ENCODE results near the gene XCL2.

XCL2 gene

GRCh38 chr1:168513656-168514404 is 30.0 kb downstream of the XCL2 start:
- no peak for DNase-seq (ENCODE audit: low read depth in 2 of 2)

GRCh38 chr1:168512864-168513595 is 30.8 kb downstream of the XCL2 start:
- no peak for DNase-seq (ENCODE audit: low read depth in 2 of 2)

- DNase-seq (ENCODE audit: low read depth in 2 of 2), result no peak
Observed at GRCh38 chr1:168509875-168510791, 33.7 kb downstream of the XCL2 start.

- DNase-seq (ENCODE audit: low read depth in 2 of 2), result no peak
Observed at GRCh38 chr1:168509210-168509609, 34.6 kb downstream of the XCL2 start.

GRCh38 chr1:168507828-168508227 is 36.0 kb downstream of the XCL2 start:
- no peak for DNase-seq (ENCODE audit: low read depth in 2 of 2)

GRCh38 chr1:168507231-168507630 is 36.6 kb downstream of the XCL2 start:
- no peak for DNase-seq (ENCODE audit: low read depth in 2 of 2)

- no peak for DNase-seq (ENCODE audit: low read depth in 2 of 2)
Observed at GRCh38 chr1:168506204-168506819, 37.5 kb downstream of the XCL2 start.

GRCh38 chr1:168505006-168505405 is 38.8 kb downstream of the XCL2 start:
- no peak for DNase-seq (ENCODE audit: low read depth in 2 of 2)

GRCh38 chr1:168504064-168504837 is 39.5 kb downstream of the XCL2 start:
- DNase-seq (ENCODE audit: low read depth in 2 of 2), result no peak

GRCh38 chr1:168499688-168500049 is 44.1 kb downstream of the XCL2 start:
- DNase-seq (ENCODE audit: low read depth in 2 of 2), result no peak

GRCh38 chr1:168498956-168499687 is 44.7 kb downstream of the XCL2 start:
- no peak for DNase-seq (ENCODE audit: low read depth in 2 of 2)

- no peak for DNase-seq (ENCODE audit: low read depth in 2 of 2)
Observed at GRCh38 chr1:168498159-168498631, 45.6 kb downstream of the XCL2 start.

GRCh38 chr1:168497376-168497950 is 46.3 kb downstream of the XCL2 start:
- no peak for DNase-seq (ENCODE audit: low read depth in 2 of 2)

- DNase-seq (ENCODE audit: low read depth in 2 of 2), result no peak
Observed at GRCh38 chr1:168491527-168492164, 52.2 kb downstream of the XCL2 start.

Data from activated CD4-positive, alpha-beta T cell treated with anti-CD3 and anti-CD28 coated beads for 24 hours (primary cell).